HCT116 (cell line): ENCODE data around the gene RAB26. TPM values are rescaled to one million over a fixed set of nuclear protein-coding genes. Genes with fewer than 3 reads are reported as not detected.

ENCODE experiments used
- ATAC-seq: fragments of 200-7000 bp; cut with Tn5 transposase; 2 replicates; pipeline ENCODE4 v1.9.1; 2020; ENCODE audit warnings: mild to moderate bottlenecking, moderate library complexity
- BruUV-seq: library from RNA; stranded (reverse); fragments of 400-500 nt; replicated peaks from 2 replicates; lab custom pipeline; 2021; lab: Mats Ljungman, UMichigan
- CTCF ChIA-PET: fragments of 300-600 bp; sonication (Branson Sonifier 250); formaldehyde crosslinking; loops from one replicate; lab custom pipeline; 2021; ENCODE audit warnings: antibody characterized with exemption; lab: Charles Lee
- POLR2A ChIA-PET: fragments of 300-600, 350-600 bp; sonication (Branson Sonifier 250); formaldehyde crosslinking; loops from one replicate; lab custom pipeline; 2021; ENCODE audit warnings: antibody characterized with exemption; lab: Charles Lee
- RAD21 ChIA-PET, 2 experiments: fragments of 300-600 bp; sonication (Branson Sonifier 250); formaldehyde crosslinking; loops; one replicate each; lab custom pipeline; 2023; ENCODE audit warnings: low total read pairs in 2 of 2; ENCODE audit not compliant: uncharacterized antibody in 2 of 2, unreplicated experiment in 2 of 2, low non-redundant PET in 1 of 2; lab: Charles Lee
- DNase-seq: peaks from one replicate; pipeline ENCODE4 v3.0.0-alpha.2; 2010; ENCODE audit warnings: low read depth, low spot score
- H2AFZ ChIP-seq: fragments of 200-600 bp; shearing (Covaris generic), sonication (generic); 2 replicates; pipeline ENCODE4 v1.6.1; 2017; ENCODE audit warnings: low read depth, mixed run types, mixed read lengths, antibody characterized with exemption, low read length; ENCODE audit not compliant: poor library complexity, severe bottlenecking
- H3K27ac ChIP-seq: 2 replicates; pipeline ENCODE4 v1.5.1; 2012; ENCODE audit warnings: low read depth, low read length
- H3K27me3 ChIP-seq: fragments of 200-600 bp; sonication (generic); 2 replicates; pipeline ENCODE4 v1.6.1; 2016; ENCODE audit warnings: mixed run types, low read length, mixed read lengths; ENCODE audit not compliant: insufficient read depth
- H3K36me3 ChIP-seq, 2 experiments: fragments of 200-500 bp in 1 of 2; fragments of 200-600 bp in 1 of 2; sonication (Bioruptor generic) in 1 of 2; sonication (generic) in 1 of 2; 2 replicates each; pipeline versions ENCODE4 v1.5.1 to v1.6.1; 2014 to 2016; ENCODE audit warnings: low read length in 2 of 2, inconsistent platforms in 1 of 2, mixed read lengths in 1 of 2, mixed run types in 1 of 2; ENCODE audit not compliant: insufficient read depth in 2 of 2, control insufficient read depth in 1 of 2
- H3K4me1 ChIP-seq, 2 experiments: fragments of 200-600 bp in 1 of 2; sonication (generic) in 1 of 2; 2 replicates each; pipeline versions ENCODE4 v1.5.1 to v1.6.1; 2012 to 2017; ENCODE audit warnings: low read length in 2 of 2, inconsistent platforms in 1 of 2, mild to moderate bottlenecking in 1 of 2, mixed read lengths in 1 of 2, mixed run types in 1 of 2, moderate library complexity in 1 of 2; ENCODE audit not compliant: insufficient read depth in 2 of 2, control insufficient read depth in 1 of 2
- H3K4me2 ChIP-seq: fragments of 200-600 bp; sonication (generic); 2 replicates; pipeline ENCODE4 v1.6.1; 2017; ENCODE audit warnings: mixed run types, low read length, mixed read lengths
- H3K4me3 ChIP-seq, 2 experiments: fragments of 200-600 bp in 1 of 2; sonication (generic) in 1 of 2; replicated peaks in 1 of 2; 2 replicates each; pipeline ENCODE4 v1.5.1; 2011 to 2016; ENCODE audit warnings: low read length in 2 of 2, control low read depth in 1 of 2, low read depth in 1 of 2, mild to moderate bottlenecking in 1 of 2, mixed read lengths in 1 of 2, mixed run types in 1 of 2
- H3K79me2 ChIP-seq: fragments of 200-600 bp; sonication (generic); 2 replicates; pipeline ENCODE4 v1.6.1; 2017; ENCODE audit warnings: mild to moderate bottlenecking, mixed run types, low read length, moderate library complexity, mixed read lengths; ENCODE audit not compliant: insufficient read depth
- H3K9ac ChIP-seq: fragments of 200-600 bp; sonication (generic); 2 replicates; pipeline ENCODE4 v1.6.1; 2016; ENCODE audit warnings: low read length, mixed read lengths
- H3K9me2 ChIP-seq: fragments of 200-600 bp; sonication (generic), shearing (Covaris generic); 2 replicates; pipeline ENCODE4 v1.6.1; 2017; ENCODE audit warnings: mixed run types, mild to moderate bottlenecking, moderate library complexity; ENCODE audit not compliant: insufficient read depth
- H3K9me3 ChIP-seq, 2 experiments: fragments of 200-500 bp in 1 of 2; fragments of 200-600 bp in 1 of 2; sonication (Bioruptor generic) in 1 of 2; sonication (generic) in 1 of 2; 2 replicates each; pipeline ENCODE4 v1.6.1; 2014 to 2017; ENCODE audit warnings: low read length in 2 of 2, mixed read lengths in 2 of 2, inconsistent platforms in 1 of 2, low read depth in 1 of 2, mild to moderate bottlenecking in 1 of 2, mixed run types in 1 of 2, moderate library complexity in 1 of 2; ENCODE audit not compliant: control insufficient read depth in 1 of 2, insufficient read depth in 1 of 2
- H4K20me1 ChIP-seq: fragments of 200-600 bp; sonication (generic), shearing (Covaris generic); 2 replicates; pipeline ENCODE4 v1.6.1; 2017; ENCODE audit warnings: mixed run types, mild to moderate bottlenecking, moderate library complexity; ENCODE audit not compliant: insufficient read depth
- CBX3 ChIP-seq: IDR thresholded peaks from 2 replicates; pipeline ENCODE4 v1.6.1; 2012; ENCODE audit warnings: low read depth
- EGR1 ChIP-seq: IDR thresholded peaks from 2 replicates; pipeline ENCODE4 v1.6.1; 2012; ENCODE audit warnings: low read depth
- EZH2phosphoT487 ChIP-seq: fragments of 200-600 bp; IDR thresholded peaks from 2 replicates; pipeline ENCODE4 v1.6.1; 2018; ENCODE audit warnings: antibody characterized with exemption, borderline replicate concordance
- POLR2AphosphoS5 ChIP-seq: IDR thresholded peaks from 2 replicates; pipeline ENCODE4 v1.6.1; 2011; ENCODE audit warnings: mild to moderate bottlenecking, low read depth, low read length, moderate library complexity
- RAD21 ChIP-seq: IDR thresholded peaks from 2 replicates; pipeline ENCODE4 v1.6.1; 2012; ENCODE audit warnings: low read depth, mild to moderate bottlenecking
- SP1 ChIP-seq: IDR thresholded peaks from 2 replicates; pipeline ENCODE4 v1.6.1; 2012; ENCODE audit warnings: low read depth
- TCF7L2 ChIP-seq: IDR thresholded peaks from 2 replicates; pipeline ENCODE4 v1.7.0; 2011; ENCODE audit warnings: borderline replicate concordance, inconsistent platforms; ENCODE audit not compliant: insufficient read depth, insufficient read length; ENCODE audit errors: extremely low read depth
- ZBTB33 ChIP-seq: IDR thresholded peaks from 2 replicates; pipeline ENCODE4 v1.6.1; 2011; ENCODE audit warnings: mild to moderate bottlenecking, low read length, moderate library complexity; ENCODE audit not compliant: insufficient replicate concordance; ENCODE audit errors: extremely low read depth
- ZFX ChIP-seq: fragments of 450-650 bp; IDR thresholded peaks from 2 replicates; pipeline ENCODE4 v1.6.1; 2017
- intact Hi-C: fragments of 100-400 bp; cut with micrococcal nuclease; formaldehyde crosslinking; loops from 2 replicates; pipeline ENCODE4 v1.10.0; 2022
- total RNA-seq: library from RNA; stranded (reverse); gene quantifications from one replicate; pipeline ENCODE4 v1.2.1, GENCODE V29; 2021; ENCODE audit not compliant: unreplicated experiment

RAB26 gene
- total RNA-seq, 1 experiment from 2014 or later: 44.9 TPM

GRCh38 chr16:2178321-2179106 lies 30.1 kb downstream of the RAB26 start:
- Histone ChIP-seq H2AFZ (no peak overlapping the region), H3K36me3 (peaks cover 8 to 17% of the 10 kb centered on the region in 2 experiments; a peak in 2 of 4 replicates), H3K4me3 (no peak overlapping the region), H3K9ac (no peak overlapping the region), H3K4me2 (no peak overlapping the region), H3K9me3 (no peaks in the 10 kb centered on the region), H3K79me2 (no peaks in the 10 kb centered on the region), H3K9me2 (no peaks in the 10 kb centered on the region), H3K27me3 (no peaks in the 10 kb centered on the region), H4K20me1 (no peaks in the 10 kb centered on the region), H3K4me1 (peaks cover 0 to 5% of the 10 kb centered on the region in 2 experiments; a peak in 1 of 4 replicates), H3K27ac (peak overlapping the region; percentile 35; the same call in 1 of the 2 replicates)
- ChIA-PET RAD21 (no interaction called here), CTCF (no interaction called here), POLR2A (interaction anchor here (1.4 kb wide), 1 partner anchor 23 kb away, joined by 6 read pairs; the partner anchor contains the start of gene TRAF7)
- BruUV-seq: no TSS peak
- ATAC-seq: peak; percentile 81
- TF ChIP-seq CBX3: no peak
- TF ChIP-seq EZH2phosphoT487: no peak
- TF ChIP-seq RAD21: no peak
- peak; percentile 45; the same call in 1 of the 2 replicates for TF ChIP-seq POLR2AphosphoS5
- TF ChIP-seq ZBTB33: no peak
- no peak for TF ChIP-seq SP1
- no peak for TF ChIP-seq TCF7L2
- TF ChIP-seq ZFX: no peak
- TF ChIP-seq EGR1: peak; percentile 45; the same call in 1 of the 2 replicates
- no peak for DNase-seq
- intact Hi-C loops: no loop called here
